IPS-15b (cell line): ENCODE measurements around the gene NT5DC3.

Experiments
- H3K27me3 ChIP-seq: one replicate; pipeline ENCODE4 v1.6.1; 2013; ENCODE audit warnings: low read length; ENCODE audit not compliant: control insufficient read depth, insufficient read depth
- H3K36me3 ChIP-seq: one replicate; pipeline ENCODE4 v1.6.1; 2013; ENCODE audit warnings: low read length; ENCODE audit not compliant: control insufficient read depth, insufficient read depth
- H3K4me1 ChIP-seq: one replicate; pipeline ENCODE4 v1.6.1; 2013; ENCODE audit warnings: mild to moderate bottlenecking, low read length; ENCODE audit not compliant: control insufficient read depth, insufficient read depth
- H3K4me3 ChIP-seq: one replicate; pipeline ENCODE4 v1.5.1; 2013; ENCODE audit warnings: low read depth, low read length
- H3K9ac ChIP-seq: one replicate; pipeline ENCODE4 v1.6.1; 2013; ENCODE audit warnings: low read depth, mild to moderate bottlenecking, low read length
- H3K9me3 ChIP-seq: one replicate; pipeline ENCODE4 v1.6.1; 2013; ENCODE audit warnings: mild to moderate bottlenecking, low read length; ENCODE audit not compliant: control insufficient read depth, insufficient read depth

Gene NT5DC3

GRCh38 chr12:103727638-103728037 is 113.4 kb downstream of the NT5DC3 start:
- Histone ChIP-seq H3K4me3 (no peak overlapping the region), H3K4me1 (no peaks in the 10 kb centered on the region), H3K9ac (no peak overlapping the region), H3K27me3 (no peaks in the 10 kb centered on the region), H3K9me3 (peaks cover 2% of the 10 kb centered on the region), H3K36me3 (no peaks in the 10 kb centered on the region)

- Histone ChIP-seq H3K4me1 (no peaks in the 10 kb centered on the region), H3K9me3 (no peaks in the 10 kb centered on the region), H3K36me3 (no peaks in the 10 kb centered on the region), H3K4me3 (no peak overlapping the region), H3K9ac (no peak overlapping the region), H3K27me3 (no peaks in the 10 kb centered on the region)
These were observed 115.6 kb downstream of the NT5DC3 start for GRCh38 chr12:103725398-103725797.
